ENCODE measurements around the gene ODC1.
"Not testable (repeated sequence)": the region's sequence is repeated elsewhere in the genome, so short reads cannot be mapped to it uniquely, and the experiment has no call there.

Gene ODC1

GRCh38 chr2:10447895-10448575 is at the start of gene ODC1:
Gene ODC1, minus strand, starts transcription at chr2:10448327. Its CDS starts 3,295 bp downstream, at chr2:10445032.
- peaks cover 16% of the 10 kb centered on the region for H3K4me1 ChIP-seq
- peak; percentile 84 to 98 for DNase-seq (ENCODE audit: low spot score in 2 of 2)
- H3K4me3 ChIP-seq: peak within 1 kb of the TSS; percentile 54
- H3K9me3 ChIP-seq: no peaks in the 10 kb centered on the region
- H3K36me3 ChIP-seq (replicated peaks): peaks cover 29% of the 10 kb centered on the region
- H3K27me3 ChIP-seq (ENCODE audit: low read depth): no peaks in the 10 kb centered on the region
- in situ Hi-C loops (cut with MboI; ENCODE audit: low sequenced_read_pairs): loop anchor here (10.0 kb wide), 1 partner anchor 217 kb away; no protein-coding TSS in a partner anchor

- Histone ChIP-seq H3K4me3 (no peak overlapping the region), H3K4me1 (no peaks in the 10 kb centered on the region), H3K36me3 (replicated peaks) (no peaks in the 10 kb centered on the region), H3K9me3 (no peaks in the 10 kb centered on the region), H3K27me3 (ENCODE audit: low read depth) (peaks cover 3% of the 10 kb centered on the region; the same call in 1 of the 2 replicates)
- in situ Hi-C loops (cut with MboI; ENCODE audit: low sequenced_read_pairs): no loop called here
- DNase-seq (ENCODE audit: low spot score in 2 of 2): peak in 1 of 2 experiments; percentile 47
These were observed 49.7 kb upstream of the ODC1 start for GRCh38 chr2:10497797-10498251.

GRCh38 chr2:10495988-10496313 is 47.8 kb upstream of the ODC1 start:
- no peak overlapping the region for H3K4me3 ChIP-seq
- DNase-seq (ENCODE audit: low spot score in 2 of 2): no peak
- no peaks in the 10 kb centered on the region for H3K36me3 ChIP-seq (replicated peaks)
- in situ Hi-C loops (cut with MboI; ENCODE audit: low sequenced_read_pairs): no loop called here
- H3K9me3 ChIP-seq: no peaks in the 10 kb centered on the region
- no peaks in the 10 kb centered on the region for H3K4me1 ChIP-seq
- peaks cover 3% of the 10 kb centered on the region; the same call in 1 of the 2 replicates for H3K27me3 ChIP-seq (ENCODE audit: low read depth)

- Histone ChIP-seq H3K36me3 (replicated peaks) (no peaks in the 10 kb centered on the region), H3K27me3 (ENCODE audit: low read depth) (peaks cover 3% of the 10 kb centered on the region; the same call in 1 of the 2 replicates), H3K4me1 (no peaks in the 10 kb centered on the region), H3K9me3 (no peaks in the 10 kb centered on the region), H3K4me3 (no peak overlapping the region)
- no peak for DNase-seq (ENCODE audit: low spot score in 2 of 2)
- in situ Hi-C loops (cut with MboI; ENCODE audit: low sequenced_read_pairs): no loop called here
These were observed 47.3 kb upstream of the ODC1 start for GRCh38 chr2:10495311-10495987.

- in situ Hi-C loops (cut with MboI; ENCODE audit: low sequenced_read_pairs): no loop called here
- DNase-seq (ENCODE audit: low spot score in 2 of 2): no peak
- Histone ChIP-seq H3K4me3 (no peak overlapping the region), H3K4me1 (no peaks in the 10 kb centered on the region), H3K36me3 (replicated peaks) (no peaks in the 10 kb centered on the region), H3K9me3 (no peaks in the 10 kb centered on the region), H3K27me3 (ENCODE audit: low read depth) (peaks cover 3% of the 10 kb centered on the region; the same call in 1 of the 2 replicates)
These were observed 46.4 kb upstream of the ODC1 start for GRCh38 chr2:10494351-10495066.

GRCh38 chr2:10493634-10494281 is 45.6 kb upstream of the ODC1 start:
- in situ Hi-C loops (cut with MboI; ENCODE audit: low sequenced_read_pairs): no loop called here
- Histone ChIP-seq H3K9me3 (no peaks in the 10 kb centered on the region), H3K4me3 (no peak overlapping the region), H3K27me3 (ENCODE audit: low read depth) (peaks cover 3% of the 10 kb centered on the region; the same call in 1 of the 2 replicates), H3K36me3 (replicated peaks) (no peaks in the 10 kb centered on the region), H3K4me1 (no peaks in the 10 kb centered on the region)
- DNase-seq (ENCODE audit: low spot score in 2 of 2): no peak

GRCh38 chr2:10493075-10493633 is 45.0 kb upstream of the ODC1 start:
- in situ Hi-C loops (cut with MboI; ENCODE audit: low sequenced_read_pairs): no loop called here
- no peak for DNase-seq (ENCODE audit: low spot score in 2 of 2)
- no peak overlapping the region for H3K4me3 ChIP-seq
- H3K4me1 ChIP-seq: no peaks in the 10 kb centered on the region
- no peaks in the 10 kb centered on the region for H3K36me3 ChIP-seq (replicated peaks)
- no peaks in the 10 kb centered on the region for H3K9me3 ChIP-seq
- peaks cover 3% of the 10 kb centered on the region; the same call in 1 of the 2 replicates for H3K27me3 ChIP-seq (ENCODE audit: low read depth)

- in situ Hi-C loops (cut with MboI; ENCODE audit: low sequenced_read_pairs): no loop called here
- Histone ChIP-seq H3K36me3 (replicated peaks) (no peaks in the 10 kb centered on the region), H3K27me3 (ENCODE audit: low read depth) (peaks cover 3% of the 10 kb centered on the region), H3K9me3 (no peaks in the 10 kb centered on the region), H3K4me1 (no peaks in the 10 kb centered on the region), H3K4me3 (no peak overlapping the region)
- no peak for DNase-seq (ENCODE audit: low spot score in 2 of 2)
These were observed 42.7 kb upstream of the ODC1 start for GRCh38 chr2:10490806-10491291.

- no peaks in the 10 kb centered on the region for H3K36me3 ChIP-seq (replicated peaks)
- no peaks in the 10 kb centered on the region for H3K9me3 ChIP-seq
- H3K4me3 ChIP-seq: no peak overlapping the region
- peaks cover 10% of the 10 kb centered on the region for H3K27me3 ChIP-seq (ENCODE audit: low read depth)
- in situ Hi-C loops (cut with MboI; ENCODE audit: low sequenced_read_pairs): no loop called here
- no peak for DNase-seq (ENCODE audit: low spot score in 2 of 2)
- no peaks in the 10 kb centered on the region for H3K4me1 ChIP-seq
These were observed 41.9 kb upstream of the ODC1 start for GRCh38 chr2:10489842-10490555.

- H3K9me3 ChIP-seq; H3K4me3 ChIP-seq; H3K36me3 ChIP-seq (replicated peaks); H3K4me1 ChIP-seq; DNase-seq (ENCODE audit: low spot score in 2 of 2); in situ Hi-C loops (cut with MboI; ENCODE audit: low sequenced_read_pairs): not testable (repeated sequence)
- H3K27me3 ChIP-seq (ENCODE audit: low read depth): peaks cover 18% of the 10 kb centered on the region
These were observed 40.0 kb upstream of the ODC1 start for GRCh38 chr2:10488142-10488541.

GRCh38 chr2:10487741-10488104 is 39.6 kb upstream of the ODC1 start:
- H3K9me3 ChIP-seq; H3K4me3 ChIP-seq; in situ Hi-C loops (cut with MboI; ENCODE audit: low sequenced_read_pairs); H3K36me3 ChIP-seq (replicated peaks); DNase-seq (ENCODE audit: low spot score in 2 of 2); H3K4me1 ChIP-seq: not testable (repeated sequence)
- H3K27me3 ChIP-seq (ENCODE audit: low read depth): peaks cover 22% of the 10 kb centered on the region

- Histone ChIP-seq H3K9me3 (no peaks in the 10 kb centered on the region), H3K36me3 (replicated peaks) (no peaks in the 10 kb centered on the region), H3K4me3 (no peak overlapping the region), H3K4me1 (no peaks in the 10 kb centered on the region), H3K27me3 (ENCODE audit: low read depth) (peaks cover 26% of the 10 kb centered on the region)
- no peak for DNase-seq (ENCODE audit: low spot score in 2 of 2)
- in situ Hi-C loops (cut with MboI; ENCODE audit: low sequenced_read_pairs): no loop called here
These were observed 39.1 kb upstream of the ODC1 start for GRCh38 chr2:10487081-10487740.
